HepG2 (cell line): ENCODE measurements around the gene EIF4E. TPM values are rescaled to one million over a fixed set of nuclear protein-coding genes. Genes with fewer than 3 reads are reported as not detected.
"Not testable (repeated sequence)": the region's sequence is repeated elsewhere in the genome, so short reads cannot be mapped to it uniquely, and the experiment has no call there.

Source experiments
- ATAC-seq: fragments of 200-7000 bp; cut with Tn5 transposase; 3 replicates; pipeline ENCODE4 v1.9.1; 2020; ENCODE audit warnings: mild to moderate bottlenecking, moderate library complexity
- BruUV-seq: library from RNA; stranded (reverse); fragments of 400-500 nt; replicated peaks from 2 replicates; lab custom pipeline; 2021; lab: Mats Ljungman, UMichigan
- CTCF ChIA-PET: fragments of 300-600 bp; formaldehyde crosslinking; extraction: SDS; loops from one replicate; lab custom pipeline; 2021; ENCODE audit warnings: low total read pairs, inconsistent platforms, low intra/inter-chr PET ratio; lab: Yijun Ruan, JAX
- POLR2A ChIA-PET: fragments of 350-600 bp; sonication (Branson Sonifier 250); formaldehyde crosslinking; loops from one replicate; lab custom pipeline; 2020; ENCODE audit warnings: antibody characterized with exemption, inconsistent platforms; lab: Yijun Ruan, JAX
- DNase-seq: peaks from one replicate; pipeline ENCODE4 v3.0.0-alpha.2; 2015; ENCODE audit warnings: low spot score
- FAIRE-seq: peaks from 3 replicates; lab custom pipeline; 2011; peaks lifted over from hg19 to GRCh38; lab: Jason Lieb, UNC
- H2AFZ ChIP-seq: one replicate; pipeline ENCODE4 v1.6.1; 2011; ENCODE audit warnings: low read length, inconsistent platforms
- H3K27ac ChIP-seq: fragments of 300-600 bp; 3 replicates; pipeline ENCODE4 v1.8.0; 2011; ENCODE audit warnings: mixed run types, mild to moderate bottlenecking, mixed read lengths, low read length, inconsistent platforms; ENCODE audit not compliant: insufficient read depth; ENCODE audit errors: extremely low read length
- H3K27me3 ChIP-seq, 2 experiments: fragments of 200-600 bp in 1 of 2; 2 replicates in 1 of 2; 3 replicates in 1 of 2; pipeline versions ENCODE4 v1.6.0 to v1.8.0; 2011; ENCODE audit warnings: low read length in 2 of 2, mild to moderate bottlenecking in 2 of 2, moderate library complexity in 2 of 2, inconsistent platforms in 1 of 2; ENCODE audit not compliant: insufficient read depth in 2 of 2, control insufficient read depth in 1 of 2
- H3K36me3 ChIP-seq, 2 experiments: fragments of 200-600 bp in 1 of 2; replicated peaks in 1 of 2; 2 replicates in 1 of 2; 3 replicates in 1 of 2; pipeline versions ENCODE4 v1.5.1 to v1.8.0; 2011; ENCODE audit warnings: low read length in 2 of 2, inconsistent platforms in 1 of 2; ENCODE audit not compliant: insufficient read depth in 2 of 2, control insufficient read depth in 1 of 2
- H3K4me1 ChIP-seq: 2 replicates; pipeline ENCODE4 v1.5.1; 2012; ENCODE audit warnings: low read length, inconsistent platforms; ENCODE audit not compliant: insufficient read depth
- H3K4me2 ChIP-seq: 2 replicates; pipeline ENCODE4 v1.6.0; 2011; ENCODE audit warnings: low read depth, low read length, inconsistent platforms
- H3K4me3 ChIP-seq, 3 experiments: fragments of 200-600 bp in 1 of 3; sonication (generic), shearing (Covaris generic) in 1 of 3; replicated peaks in 1 of 3; 2 replicates each; pipeline ENCODE4 v1.5.1; 2011 to 2016; ENCODE audit warnings: low read length in 3 of 3, inconsistent platforms in 2 of 3, low read depth in 2 of 3, mild to moderate bottlenecking in 2 of 3, control low read depth in 1 of 3, mixed read lengths in 1 of 3; ENCODE audit not compliant: insufficient read depth in 1 of 3
- H3K79me2 ChIP-seq: one replicate; pipeline ENCODE4 v1.6.1; 2011; ENCODE audit warnings: low read length, inconsistent platforms; ENCODE audit not compliant: insufficient read depth
- H3K9ac ChIP-seq: 2 replicates; pipeline ENCODE4 v1.6.0; 2011; ENCODE audit warnings: mild to moderate bottlenecking, low read depth, low read length, inconsistent platforms; ENCODE audit not compliant: insufficient read depth
- H3K9me3 ChIP-seq: 2 replicates; pipeline ENCODE4 v1.5.1; 2012; ENCODE audit warnings: mild to moderate bottlenecking, low read length
- H4K20me1 ChIP-seq: 2 replicates; pipeline ENCODE4 v1.6.0; 2011; ENCODE audit warnings: inconsistent platforms, mild to moderate bottlenecking, low read length, moderate library complexity; ENCODE audit not compliant: insufficient read depth
- CENPT ChIP-seq: sonication (generic); formaldehyde crosslinking; IDR thresholded peaks from 2 replicates; pipeline ENCODE4 v1.8.0; 2022; ENCODE audit warnings: low read depth, mild to moderate bottlenecking, moderate library complexity, missing genetic modification reagents
- FOXP1 ChIP-seq, 2 experiments: fragments of 450-650 bp in 1 of 2; IDR thresholded peaks; 2 replicates each; pipeline ENCODE4 v1.6.1; 2017 to 2018; ENCODE audit warnings: antibody characterized with exemption in 1 of 2
- HNRNPK ChIP-seq: fragments of 200-400 bp; formaldehyde crosslinking; IDR thresholded peaks from 2 replicates; pipeline ENCODE4 v1.6.1; 2018; ENCODE audit warnings: low read length, low read depth, moderate library complexity, mild to moderate bottlenecking; ENCODE audit not compliant: poor library complexity, severe bottlenecking
- MYC ChIP-seq: sonication (generic); formaldehyde crosslinking; IDR thresholded peaks from 2 replicates; pipeline ENCODE4 v1.9.0; 2021; ENCODE audit warnings: missing genetic modification reagents, borderline replicate concordance
- PTBP1 ChIP-seq: fragments of 200-400 bp; formaldehyde crosslinking; IDR thresholded peaks from 2 replicates; pipeline ENCODE4 v1.6.1; 2018; ENCODE audit warnings: low read length, low read depth; ENCODE audit not compliant: poor library complexity, severe bottlenecking
- RBM39 ChIP-seq: fragments of 200-400 bp; formaldehyde crosslinking; IDR thresholded peaks from one replicate; pipeline ENCODE4 v1.6.1; 2018; ENCODE audit warnings: antibody characterized with exemption, mild to moderate bottlenecking, low read depth, low read length; ENCODE audit not compliant: poor library complexity, severe bottlenecking
- RFXAP ChIP-seq: sonication (generic); formaldehyde crosslinking; IDR thresholded peaks from 2 replicates; pipeline ENCODE4 v1.4.0; 2020; ENCODE audit warnings: missing genetic modification reagents, borderline replicate concordance
- ZNF607 ChIP-seq: sonication (generic); formaldehyde crosslinking; IDR thresholded peaks from 2 replicates; pipeline ENCODE4 v1.5.1; 2020; ENCODE audit warnings: missing genetic modification reagents, mild to moderate bottlenecking, borderline replicate concordance
- ZZZ3 ChIP-seq: sonication (generic); formaldehyde crosslinking; IDR thresholded peaks from 2 replicates; pipeline ENCODE4 v1.4.0; 2020; ENCODE audit warnings: missing genetic modification reagents, mild to moderate bottlenecking, borderline replicate concordance
- WGBS: methylation state at CpG from one replicate; pipeline ENCODE4 v1.1.6; 2017; ENCODE audit warnings: low lambda C conversion rate; 5-methylcytosine and 5-hydroxymethylcytosine counted together
- in situ Hi-C: cut with HindIII; loops from 2 replicates; pipeline ENCODE4 v1.10.0; 2017; ENCODE audit warnings: low pct_unique_long_range_greater_than_20kb; ENCODE audit not compliant: extremely low pct_ligation_motif_present
- intact Hi-C: fragments of 100-400 bp; cut with micrococcal nuclease; formaldehyde crosslinking; loops from one replicate; pipeline ENCODE4 v1.10.0; 2022; ENCODE audit not compliant: unreplicated experiment
- polyA plus RNA-seq, 8 experiments: library from polyadenylated mRNA; depleted of rRNA in 3 of 8; stranded (reverse) in 7 of 8; unstranded in 1 of 8; fragments of >200 nt; fragmentation: Illumina TruSeq in 4 of 8; extraction: Trizol in 4 of 8; gene quantifications; 2 replicates each; pipeline versions ENCODE4 v1.2.1 to v1.2.3, GENCODE V29; 2011 to 2016; ENCODE audit warnings: low read depth in 4 of 8, missing spikeins in 1 of 8, mixed read lengths in 1 of 8; ENCODE audit not compliant: insufficient read depth in 1 of 8
- total RNA-seq, 5 experiments: library from RNA; depleted of rRNA; stranded (reverse); fragments of >200 nt; fragmentation: Illumina TruSeq; extraction: Trizol; gene quantifications; 2 replicates each; pipeline ENCODE4 v1.2.3, GENCODE V29; 2016; ENCODE audit warnings: low read depth in 1 of 5
- TF ChIP-seq, protein P1 (sequence below): sonication (generic); formaldehyde crosslinking; IDR thresholded peaks from 2 replicates; pipeline ENCODE4 v1.4.0; 2020; ENCODE audit warnings: missing genetic modification reagents, borderline replicate concordance
- TF ChIP-seq, protein P2 (sequence below): sonication (generic); formaldehyde crosslinking; IDR thresholded peaks from 2 replicates; pipeline ENCODE4 v1.5.0; 2020; ENCODE audit warnings: missing genetic modification reagents

Gene EIF4E
- total and polyA plus RNA-seq, 2 of the 13 experiments (the other 11 are each of a cell fraction or from before 2014, with no cell fraction given), result 50.8 to 194 TPM

DNA sequence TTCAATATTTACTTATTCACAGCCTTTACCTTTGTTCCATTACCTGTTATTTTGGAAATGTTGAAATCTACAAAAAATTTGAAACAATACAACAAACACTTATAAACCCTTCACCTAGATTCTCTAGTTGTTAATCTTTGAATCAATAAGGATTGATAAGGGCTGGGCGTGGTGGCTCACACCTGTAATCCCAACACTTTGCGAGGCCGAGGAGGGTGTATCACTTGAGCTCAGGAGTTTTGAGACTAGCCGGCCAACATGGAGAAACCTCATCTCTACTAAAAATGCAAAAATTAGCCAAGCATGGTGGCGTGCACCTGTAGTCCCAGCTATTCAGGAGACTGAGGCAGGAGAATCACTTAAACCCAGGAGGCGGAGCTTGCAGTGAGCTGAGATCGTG, 5.9 kb upstream of the EIF4E start:
- H2AFZ ChIP-seq, H3K36me3 ChIP-seq, POLR2A ChIA-PET, CTCF ChIA-PET, H3K79me2 ChIP-seq, ATAC-seq, H4K20me1 ChIP-seq, H3K27ac ChIP-seq, DNase-seq, BruUV-seq, H3K9me3 ChIP-seq, H3K4me3 ChIP-seq, FAIRE-seq, in situ Hi-C loops, H3K9ac ChIP-seq, H3K27me3 ChIP-seq: not testable (repeated sequence)
- intact Hi-C loops, result loop anchor here (5.0 to 10.0 kb wide), 2 partner anchors 122 to 470 kb away; no protein-coding TSS in a partner anchor
- Histone ChIP-seq H3K4me2 (peak overlapping the region; percentile 62), H3K4me1 (peaks cover 50% of the 10 kb centered on the region)
- WGBS, result 60% methylated on average over 7 of the region's 7 CpGs

DNA sequence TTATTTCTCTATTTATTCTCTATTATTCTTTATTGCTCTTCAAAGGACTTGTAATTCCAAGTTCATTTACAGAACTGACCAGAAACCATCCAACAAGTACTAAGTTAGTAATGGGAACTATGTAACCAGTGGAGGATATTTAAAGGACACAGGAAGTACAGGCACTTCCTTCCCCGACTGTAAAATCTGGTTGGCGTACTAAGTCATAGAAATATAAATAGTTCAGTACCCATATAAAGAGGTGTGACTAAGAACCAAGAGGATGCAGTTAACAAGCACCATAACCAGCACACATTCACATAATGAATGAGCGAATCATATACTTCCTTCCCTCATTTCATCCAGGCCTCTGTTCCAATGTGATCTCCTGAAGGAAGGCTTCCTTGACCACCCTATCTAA, 3.6 kb upstream of the EIF4E start:
- POLR2A ChIA-PET, result no interaction called here
- Histone ChIP-seq H3K9me3 (no peaks in the 10 kb centered on the region), H2AFZ (no peak overlapping the region), H3K27me3 (no peaks in the 10 kb centered on the region; a peak in 1 of 5 replicates), H4K20me1 (peaks cover 6% of the 10 kb centered on the region), H3K36me3 (no peaks in the 10 kb centered on the region), H3K4me1 (peaks cover 41% of the 10 kb centered on the region), H3K4me2 (no peak overlapping the region), H3K27ac (no peak overlapping the region), H3K79me2 (peaks cover 14% of the 10 kb centered on the region), H3K4me3 (no peak overlapping the region), H3K9ac (no peak overlapping the region)
- ATAC-seq (no peak), DNase-seq (no peak), FAIRE-seq (no peak)
- CTCF ChIA-PET, result no interaction called here
- TF ChIP-seq RFXAP (CRISPR knock-in tag), result no peak
- TF ChIP-seq CENPT (CRISPR knock-in tag), result no peak
- TF ChIP-seq HNRNPK, result no peak
- TF ChIP-seq MYC (CRISPR knock-in tag), result no peak
- no peak for TF ChIP-seq FOXP1 (IDR thresholded peaks at IDR 0.05)
- no peak for TF ChIP-seq FOXP1 (CRISPR knock-in tag; IDR thresholded peaks at IDR 0.05)
- no peak for TF ChIP-seq ZZZ3 (CRISPR knock-in tag)
- no peak for TF ChIP-seq RBM39
- no peak for TF ChIP-seq PTBP1
- TF ChIP-seq, protein P1, sequence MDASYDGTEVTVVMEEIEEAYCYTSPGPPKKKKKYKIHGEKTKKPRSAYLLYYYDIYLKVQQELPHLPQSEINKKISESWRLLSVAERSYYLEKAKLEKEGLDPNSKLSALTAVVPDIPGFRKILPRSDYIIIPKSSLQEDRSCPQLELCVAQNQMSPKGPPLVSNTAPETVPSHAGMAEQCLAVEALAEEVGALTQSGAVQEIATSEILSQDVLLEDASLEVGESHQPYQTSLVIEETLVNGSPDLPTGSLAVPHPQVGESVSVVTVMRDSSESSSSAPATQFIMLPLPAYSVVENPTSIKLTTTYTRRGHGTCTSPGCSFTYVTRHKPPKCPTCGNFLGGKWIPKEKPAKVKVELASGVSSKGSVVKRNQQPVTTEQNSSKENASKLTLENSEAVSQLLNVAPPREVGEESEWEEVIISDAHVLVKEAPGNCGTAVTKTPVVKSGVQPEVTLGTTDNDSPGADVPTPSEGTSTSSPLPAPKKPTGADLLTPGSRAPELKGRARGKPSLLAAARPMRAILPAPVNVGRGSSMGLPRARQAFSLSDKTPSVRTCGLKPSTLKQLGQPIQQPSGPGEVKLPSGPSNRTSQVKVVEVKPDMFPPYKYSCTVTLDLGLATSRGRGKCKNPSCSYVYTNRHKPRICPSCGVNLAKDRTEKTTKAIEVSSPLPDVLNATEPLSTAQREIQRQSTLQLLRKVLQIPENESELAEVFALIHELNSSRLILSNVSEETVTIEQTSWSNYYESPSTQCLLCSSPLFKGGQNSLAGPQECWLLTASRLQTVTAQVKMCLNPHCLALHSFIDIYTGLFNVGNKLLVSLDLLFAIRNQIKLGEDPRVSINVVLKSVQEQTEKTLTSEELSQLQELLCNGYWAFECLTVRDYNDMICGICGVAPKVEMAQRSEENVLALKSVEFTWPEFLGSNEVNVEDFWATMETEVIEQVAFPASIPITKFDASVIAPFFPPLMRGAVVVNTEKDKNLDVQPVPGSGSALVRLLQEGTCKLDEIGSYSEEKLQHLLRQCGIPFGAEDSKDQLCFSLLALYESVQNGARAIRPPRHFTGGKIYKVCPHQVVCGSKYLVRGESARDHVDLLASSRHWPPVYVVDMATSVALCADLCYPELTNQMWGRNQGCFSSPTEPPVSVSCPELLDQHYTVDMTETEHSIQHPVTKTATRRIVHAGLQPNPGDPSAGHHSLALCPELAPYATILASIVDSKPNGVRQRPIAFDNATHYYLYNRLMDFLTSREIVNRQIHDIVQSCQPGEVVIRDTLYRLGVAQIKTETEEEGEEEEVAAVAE (CRISPR knock-in tag), result no peak
- TF ChIP-seq, protein P2, sequence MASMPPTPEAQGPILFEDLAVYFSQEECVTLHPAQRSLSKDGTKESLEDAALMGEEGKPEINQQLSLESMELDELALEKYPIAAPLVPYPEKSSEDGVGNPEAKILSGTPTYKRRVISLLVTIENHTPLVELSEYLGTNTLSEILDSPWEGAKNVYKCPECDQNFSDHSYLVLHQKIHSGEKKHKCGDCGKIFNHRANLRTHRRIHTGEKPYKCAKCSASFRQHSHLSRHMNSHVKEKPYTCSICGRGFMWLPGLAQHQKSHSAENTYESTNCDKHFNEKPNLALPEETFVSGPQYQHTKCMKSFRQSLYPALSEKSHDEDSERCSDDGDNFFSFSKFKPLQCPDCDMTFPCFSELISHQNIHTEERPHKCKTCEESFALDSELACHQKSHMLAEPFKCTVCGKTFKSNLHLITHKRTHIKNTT, result no peak
- TF ChIP-seq ZNF607, result no peak
- BruUV-seq, result no TSS peak
- in situ Hi-C loops (no loop called here), intact Hi-C loops (loop anchor here (10.0 kb wide), 1 partner anchor 472 kb away; no protein-coding TSS in a partner anchor)
- WGBS, result 82% methylated on average over 3 of the region's 3 CpGs
